H1 (cell line): ENCODE measurements around the gene GANC. TPM values are rescaled to one million over a fixed set of nuclear protein-coding genes. Genes with fewer than 3 reads are reported as not detected.

ENCODE experiments used
- CHD2 ChIP-seq: IDR thresholded peaks from 2 replicates; pipeline ENCODE4 v1.6.1; 2012; ENCODE audit warnings: low read length, improper control_type of control experiment
- CTBP2 ChIP-seq: IDR thresholded peaks from 2 replicates; pipeline ENCODE4 v1.7.0; 2011; ENCODE audit warnings: borderline replicate concordance, mild to moderate bottlenecking, moderate library complexity, mixed read lengths, low read length; ENCODE audit not compliant: insufficient read depth, insufficient read length
- JUND ChIP-seq: IDR thresholded peaks from 2 replicates; pipeline ENCODE4 v1.6.1; 2011; ENCODE audit warnings: mild to moderate bottlenecking, improper control_type of control experiment, low read length
- NANOG ChIP-seq: IDR thresholded peaks from 2 replicates; pipeline ENCODE4 v1.6.1; 2011; ENCODE audit warnings: low read length, low read depth, mild to moderate bottlenecking, inconsistent platforms; ENCODE audit not compliant: insufficient read depth, poor library complexity, severe bottlenecking
- RAD21 ChIP-seq, 2 experiments: IDR thresholded peaks in 1 of 2; conservative IDR thresholded peaks in 1 of 2; 2 replicates each; pipeline ENCODE4 v1.6.1; 2011; ENCODE audit warnings: low read depth in 2 of 2, low read length in 2 of 2, improper control_type of control experiment in 1 of 2, inconsistent platforms in 1 of 2, mild to moderate bottlenecking in 1 of 2, moderate library complexity in 1 of 2
- SIN3A ChIP-seq, 2 experiments: IDR thresholded peaks in 1 of 2; conservative IDR thresholded peaks in 1 of 2; 2 replicates each; pipeline ENCODE4 v1.6.1; 2011 to 2012; ENCODE audit warnings: low read length in 2 of 2, improper control_type of control experiment in 1 of 2, low read depth in 1 of 2, mild to moderate bottlenecking in 1 of 2
- TBP ChIP-seq: IDR thresholded peaks from 2 replicates; pipeline ENCODE4 v1.6.1; 2011; ENCODE audit warnings: low read depth, low read length, improper control_type of control experiment
- TCF12 ChIP-seq: IDR thresholded peaks from 2 replicates; pipeline ENCODE4 v1.6.1; 2011; ENCODE audit warnings: low read depth, mild to moderate bottlenecking, low read length
- polyA plus RNA-seq, 7 experiments: library from polyadenylated mRNA; depleted of rRNA in 3 of 7; stranded (reverse) in 5 of 7; unstranded in 2 of 7; fragments of >200 nt in 5 of 7; fragments of 200-250 nt in 2 of 7; gene quantifications; 1 replicate in 5 of 7; 2 replicates in 1 of 7; 4 replicates in 1 of 7; pipeline versions ENCODE4 v1.2.1 to v1.2.3, GENCODE V29; 2011 to 2013; ENCODE audit warnings: missing spikeins in 2 of 7, mixed read lengths in 2 of 7
- total RNA-seq: library from RNA; stranded (reverse); fragmentation: NEBNext Ultra II Directional; extraction: Animal tissue kit (Norgen Biotek cat#: 25700); gene quantifications from 2 replicates; pipeline ENCODE4 v1.2.1, GENCODE V29; 2021

Gene GANC
- total and polyA plus RNA-seq, 2 of the 8 experiments (the other 6 are each of a cell fraction or from before 2014, with no cell fraction given): 6.8 to 14.4 TPM

DNA sequence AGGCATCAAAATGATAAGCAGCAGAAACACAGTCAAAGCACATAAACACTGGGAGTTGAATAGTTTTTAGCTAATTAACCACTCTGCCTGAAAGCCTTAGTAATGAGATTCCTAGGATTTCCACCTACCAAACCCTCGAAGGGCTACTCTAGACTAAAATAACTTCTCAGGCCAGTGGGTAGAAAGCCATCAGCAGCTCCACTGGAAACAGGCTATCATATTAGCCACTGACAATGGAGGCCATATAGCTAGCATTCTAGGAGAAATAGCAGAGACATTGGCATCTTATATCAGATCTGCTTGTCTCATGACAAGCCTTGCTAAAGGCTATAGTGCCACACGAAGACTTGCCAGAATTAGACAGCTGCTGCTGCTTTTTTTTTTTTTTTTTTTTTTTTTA lies 81.8 kb downstream of the GANC start (continued):
- TF ChIP-seq SIN3A (conservative IDR thresholded peaks at IDR 0.05 in 1 of 2, IDR thresholded peaks at IDR 0.05 in 1 of 2; ENCODE audit: low read depth in 1 of 2, low read length in 2 of 2): no peak
- no peak for TF ChIP-seq TCF12
- no peak for TF ChIP-seq TBP
- no peak for TF ChIP-seq RAD21 (IDR thresholded peaks at IDR 0.05 in 1 of 2, conservative IDR thresholded peaks at IDR 0.05 in 1 of 2; ENCODE audit: low read depth in 2 of 2, low read length in 2 of 2)
- TF ChIP-seq CTBP2: no peak
- TF ChIP-seq CHD2: no peak
- no peak for TF ChIP-seq JUND
- TF ChIP-seq NANOG: no peak
